ENCODE data around the gene TMEM31.

DNA sequence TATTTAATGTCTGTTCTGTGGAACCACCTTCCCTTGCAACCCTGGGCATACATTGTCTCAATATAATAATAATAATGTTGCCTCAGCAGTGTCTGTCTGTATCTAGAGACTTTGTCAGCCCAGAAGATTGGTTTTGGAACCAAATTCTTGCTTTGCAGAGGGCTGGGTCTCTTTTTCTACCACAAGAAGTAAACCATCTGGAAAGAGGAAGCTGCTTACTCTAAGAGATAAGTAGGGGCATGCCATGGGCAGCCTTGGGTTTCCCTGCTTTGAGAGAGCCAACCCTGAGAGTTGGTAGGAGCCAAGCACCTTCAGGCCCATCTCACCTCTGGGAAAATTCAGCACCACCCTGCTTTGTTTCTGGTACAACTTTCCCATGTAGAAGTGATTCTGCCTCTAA lies 27.0 kb downstream of the TMEM31 start:
- TF ChIP-seq TAF1 (IDR thresholded peaks at IDR 0.05; ENCODE audit: low read depth) (no peak), RAD21 (IDR thresholded peaks at IDR 0.05; ENCODE audit: low read depth) (no peak), YY1 (IDR thresholded peaks at IDR 0.05; ENCODE audit: low read depth) (no peak), EGR1 (IDR thresholded peaks at IDR 0.05) (no peak), EP300 (IDR thresholded peaks at IDR 0.05; ENCODE audit: borderline replicate concordance) (no peak), MAX (IDR thresholded peaks at IDR 0.05) (no peak), TEAD4 (IDR thresholded peaks at IDR 0.05) (no peak), TCF12 (IDR thresholded peaks at IDR 0.05; ENCODE audit: low read depth) (no peak)
- TF ChIP-seq, protein P1, sequence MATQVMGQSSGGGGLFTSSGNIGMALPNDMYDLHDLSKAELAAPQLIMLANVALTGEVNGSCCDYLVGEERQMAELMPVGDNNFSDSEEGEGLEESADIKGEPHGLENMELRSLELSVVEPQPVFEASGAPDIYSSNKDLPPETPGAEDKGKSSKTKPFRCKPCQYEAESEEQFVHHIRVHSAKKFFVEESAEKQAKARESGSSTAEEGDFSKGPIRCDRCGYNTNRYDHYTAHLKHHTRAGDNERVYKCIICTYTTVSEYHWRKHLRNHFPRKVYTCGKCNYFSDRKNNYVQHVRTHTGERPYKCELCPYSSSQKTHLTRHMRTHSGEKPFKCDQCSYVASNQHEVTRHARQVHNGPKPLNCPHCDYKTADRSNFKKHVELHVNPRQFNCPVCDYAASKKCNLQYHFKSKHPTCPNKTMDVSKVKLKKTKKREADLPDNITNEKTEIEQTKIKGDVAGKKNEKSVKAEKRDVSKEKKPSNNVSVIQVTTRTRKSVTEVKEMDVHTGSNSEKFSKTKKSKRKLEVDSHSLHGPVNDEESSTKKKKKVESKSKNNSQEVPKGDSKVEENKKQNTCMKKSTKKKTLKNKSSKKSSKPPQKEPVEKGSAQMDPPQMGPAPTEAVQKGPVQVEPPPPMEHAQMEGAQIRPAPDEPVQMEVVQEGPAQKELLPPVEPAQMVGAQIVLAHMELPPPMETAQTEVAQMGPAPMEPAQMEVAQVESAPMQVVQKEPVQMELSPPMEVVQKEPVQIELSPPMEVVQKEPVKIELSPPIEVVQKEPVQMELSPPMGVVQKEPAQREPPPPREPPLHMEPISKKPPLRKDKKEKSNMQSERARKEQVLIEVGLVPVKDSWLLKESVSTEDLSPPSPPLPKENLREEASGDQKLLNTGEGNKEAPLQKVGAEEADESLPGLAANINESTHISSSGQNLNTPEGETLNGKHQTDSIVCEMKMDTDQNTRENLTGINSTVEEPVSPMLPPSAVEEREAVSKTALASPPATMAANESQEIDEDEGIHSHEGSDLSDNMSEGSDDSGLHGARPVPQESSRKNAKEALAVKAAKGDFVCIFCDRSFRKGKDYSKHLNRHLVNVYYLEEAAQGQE (IDR thresholded peaks at IDR 0.05; ENCODE audit: low read depth) = no peak

Data from Ishikawa (cell line).